Breast epithelium (tissue), 4 donors: Measurements from ENCODE around the gene PPP2R2B. TPM values are rescaled to one million over a fixed set of nuclear protein-coding genes. Genes with fewer than 3 reads are reported as not detected.

Experiments
- DNase-seq, 2 donors: peaks; one replicate each; pipeline ENCODE4 v3.0.0-alpha.2; 2019; ENCODE audit warnings: low spot score in 2 of 2
- H3K27ac ChIP-seq, 2 donors: fragments of 200-600 bp; sonication (generic) in 1 of 2; one replicate each; pipeline ENCODE4 v1.5.1; 2016 to 2019; ENCODE audit warnings: mild to moderate bottlenecking in 1 of 2
- H3K27me3 ChIP-seq, 2 donors: fragments of 200-600 bp; sonication (generic) in 1 of 2; one replicate each; pipeline versions ENCODE4 v1.5.1 to v1.6.0; 2017 to 2019; ENCODE audit warnings: control low read depth in 1 of 2, mild to moderate bottlenecking in 1 of 2
- H3K36me3 ChIP-seq: fragments of 200-600 bp; one replicate; pipeline ENCODE4 v1.5.1; 2019
- H3K4me1 ChIP-seq, 2 donors: fragments of 200-600 bp; sonication (generic); one replicate each; pipeline ENCODE4 v1.5.1; 2016 to 2019; ENCODE audit warnings: control low read depth in 1 of 2
- H3K4me3 ChIP-seq, 3 donors: fragments of 200-600 bp; sonication (generic); 1 replicate in 2 of 3; 2 replicates in 1 of 3; pipeline ENCODE4 v1.5.1; 2016 to 2019; ENCODE audit warnings: mild to moderate bottlenecking in 3 of 3, moderate library complexity in 2 of 3
- H3K9me3 ChIP-seq, 2 donors: fragments of 200-600 bp; sonication (generic) in 1 of 2; one replicate each; pipeline ENCODE4 v1.5.1; 2016 to 2019; ENCODE audit warnings: control low read depth in 1 of 2
- POLR2A ChIP-seq: fragments of 450-650 bp; IDR thresholded peaks from one replicate; pipeline ENCODE4 v1.6.1; 2016; ENCODE audit warnings: antibody characterized with exemption, mild to moderate bottlenecking, moderate library complexity
- POLR2AphosphoS5 ChIP-seq, 3 donors: sonication (generic); formaldehyde crosslinking; IDR thresholded peaks; one replicate each; pipeline ENCODE4 v1.6.1; 2017; ENCODE audit warnings: antibody characterized with exemption in 3 of 3
- intact Hi-C: fragments of 100-400 bp; cut with DNase I; formaldehyde crosslinking; loops from one replicate; pipeline ENCODE4 v1.15.1; 2023; ENCODE audit warnings: low total_unique reads
- total RNA-seq, 3 donors: library from RNA; depleted of rRNA; stranded (reverse); fragments of >200 nt; gene quantifications; one replicate each; pipeline ENCODE4 v1.1.0, GENCODE V29; 2016
- TF ChIP-seq, protein P1 (sequence below), 3 donors: fragments of 450-650 bp; IDR thresholded peaks; one replicate each; pipeline ENCODE4 v1.5.1; 2016 to 2017; ENCODE audit warnings: antibody characterized with exemption in 3 of 3, mild to moderate bottlenecking in 3 of 3, moderate library complexity in 3 of 3

The PPP2R2B gene
- total RNA-seq, 3 donors from 2014 or later, result 0.33 to 1.8 (median 1.6) TPM

DNA sequence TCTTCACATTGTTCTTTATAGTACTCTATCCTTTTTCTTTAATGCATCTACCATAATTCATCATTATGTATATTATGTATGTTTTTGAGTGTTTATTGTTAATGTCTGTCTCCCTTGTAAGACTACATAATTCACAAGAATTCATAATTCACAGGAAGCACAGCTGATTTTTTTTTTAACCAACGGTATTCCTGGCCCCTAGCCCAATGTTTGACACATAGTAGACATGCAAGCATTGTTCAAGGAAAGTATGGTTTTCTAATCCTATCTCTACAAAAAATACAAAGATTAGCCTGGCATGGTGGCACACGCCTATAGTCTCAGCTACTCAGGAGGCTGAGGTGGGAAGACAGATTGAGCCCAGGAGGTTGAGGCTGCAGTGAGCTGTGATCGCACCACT, 160.6 kb downstream of the PPP2R2B start:
- Histone ChIP-seq H3K4me1 (no peaks in the 10 kb centered on the region), H3K4me3 (no peak overlapping the region), H3K9me3 (no peaks in the 10 kb centered on the region), H3K27ac (no peak overlapping the region), H3K36me3 (no peaks in the 10 kb centered on the region), H3K27me3 (no peaks in the 10 kb centered on the region)
- TF ChIP-seq POLR2A (no peak), POLR2AphosphoS5 (IDR thresholded peaks at IDR 0.05) (no peak)
- TF ChIP-seq, protein P1, sequence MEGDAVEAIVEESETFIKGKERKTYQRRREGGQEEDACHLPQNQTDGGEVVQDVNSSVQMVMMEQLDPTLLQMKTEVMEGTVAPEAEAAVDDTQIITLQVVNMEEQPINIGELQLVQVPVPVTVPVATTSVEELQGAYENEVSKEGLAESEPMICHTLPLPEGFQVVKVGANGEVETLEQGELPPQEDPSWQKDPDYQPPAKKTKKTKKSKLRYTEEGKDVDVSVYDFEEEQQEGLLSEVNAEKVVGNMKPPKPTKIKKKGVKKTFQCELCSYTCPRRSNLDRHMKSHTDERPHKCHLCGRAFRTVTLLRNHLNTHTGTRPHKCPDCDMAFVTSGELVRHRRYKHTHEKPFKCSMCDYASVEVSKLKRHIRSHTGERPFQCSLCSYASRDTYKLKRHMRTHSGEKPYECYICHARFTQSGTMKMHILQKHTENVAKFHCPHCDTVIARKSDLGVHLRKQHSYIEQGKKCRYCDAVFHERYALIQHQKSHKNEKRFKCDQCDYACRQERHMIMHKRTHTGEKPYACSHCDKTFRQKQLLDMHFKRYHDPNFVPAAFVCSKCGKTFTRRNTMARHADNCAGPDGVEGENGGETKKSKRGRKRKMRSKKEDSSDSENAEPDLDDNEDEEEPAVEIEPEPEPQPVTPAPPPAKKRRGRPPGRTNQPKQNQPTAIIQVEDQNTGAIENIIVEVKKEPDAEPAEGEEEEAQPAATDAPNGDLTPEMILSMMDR (IDR thresholded peaks at IDR 0.05), result no peak
- intact Hi-C loops, result no loop called here
- no peak for DNase-seq

GRCh38 chr5:146716636-146717035, 161.9 kb downstream of the PPP2R2B start:
- H3K27me3 ChIP-seq, result no peaks in the 10 kb centered on the region
- H3K36me3 ChIP-seq, result no peaks in the 10 kb centered on the region
- H3K9me3 ChIP-seq, result no peaks in the 10 kb centered on the region
- H3K27ac ChIP-seq, result no peak overlapping the region
- no peak for DNase-seq
- no peak overlapping the region for H3K4me3 ChIP-seq
- no peaks in the 10 kb centered on the region for H3K4me1 ChIP-seq
- intact Hi-C loops, result no loop called here
- no peak for TF ChIP-seq POLR2AphosphoS5 (IDR thresholded peaks at IDR 0.05)
- no peak for TF ChIP-seq POLR2A
- TF ChIP-seq, protein P1 (IDR thresholded peaks at IDR 0.05), result no peak

GRCh38 chr5:146710348-146710747, 168.2 kb downstream of the PPP2R2B start:
- TF ChIP-seq POLR2A, result no peak
- TF ChIP-seq, protein P1 (IDR thresholded peaks at IDR 0.05), result no peak
- no peak for TF ChIP-seq POLR2AphosphoS5 (IDR thresholded peaks at IDR 0.05)
- Histone ChIP-seq H3K4me1 (no peaks in the 10 kb centered on the region), H3K27me3 (no peaks in the 10 kb centered on the region), H3K9me3 (no peaks in the 10 kb centered on the region), H3K4me3 (no peak overlapping the region), H3K36me3 (no peaks in the 10 kb centered on the region), H3K27ac (no peak overlapping the region)
- DNase-seq, result no peak
- intact Hi-C loops, result no loop called here

DNA sequence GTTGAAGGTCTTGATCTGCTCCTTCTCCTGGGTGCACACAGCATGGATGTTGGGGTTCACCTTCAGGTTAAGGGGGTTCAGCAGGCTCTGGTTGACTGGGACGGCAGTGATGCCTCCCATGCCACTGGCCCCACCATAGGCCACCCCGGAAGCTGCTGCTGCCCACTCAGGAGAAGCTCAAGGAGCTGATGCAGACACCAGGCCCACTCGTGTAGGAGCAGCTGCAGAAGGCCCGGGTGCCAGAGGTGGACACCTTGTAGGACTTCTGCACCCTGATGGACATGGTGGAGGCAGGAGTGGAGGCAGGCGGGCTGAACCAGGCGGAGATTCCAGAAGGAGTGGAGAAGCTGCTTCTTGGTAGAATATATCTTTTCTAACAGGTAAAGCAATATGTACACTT, 171.2 kb downstream of the PPP2R2B start:
- no peaks in the 10 kb centered on the region for H3K27me3 ChIP-seq
- H3K36me3 ChIP-seq, result no peaks in the 10 kb centered on the region
- TF ChIP-seq, protein P1 (IDR thresholded peaks at IDR 0.05), result no peak
- TF ChIP-seq POLR2AphosphoS5 (IDR thresholded peaks at IDR 0.05), result no peak
- no peak for TF ChIP-seq POLR2A
- no peak for DNase-seq
- H3K27ac ChIP-seq, result no peak overlapping the region
- H3K4me3 ChIP-seq, result no peak overlapping the region
- H3K9me3 ChIP-seq, result no peaks in the 10 kb centered on the region
- H3K4me1 ChIP-seq, result no peaks in the 10 kb centered on the region
- intact Hi-C loops, result no loop called here

- no peaks in the 10 kb centered on the region for H3K27me3 ChIP-seq
- H3K9me3 ChIP-seq, result no peaks in the 10 kb centered on the region
- no peaks in the 10 kb centered on the region for H3K4me1 ChIP-seq
- DNase-seq, result no peak
- no peaks in the 10 kb centered on the region for H3K36me3 ChIP-seq
- H3K27ac ChIP-seq, result no peak overlapping the region
- TF ChIP-seq, protein P1 (IDR thresholded peaks at IDR 0.05), result no peak
- TF ChIP-seq POLR2A, result no peak
- no peak for TF ChIP-seq POLR2AphosphoS5 (IDR thresholded peaks at IDR 0.05)
- intact Hi-C loops, result no loop called here
- no peak overlapping the region for H3K4me3 ChIP-seq
Observed at GRCh38 chr5:146706321-146706972, 172.1 kb downstream of the PPP2R2B start.
